ENCODE data around the gene MAGEA11.

Gene MAGEA11

DNA sequence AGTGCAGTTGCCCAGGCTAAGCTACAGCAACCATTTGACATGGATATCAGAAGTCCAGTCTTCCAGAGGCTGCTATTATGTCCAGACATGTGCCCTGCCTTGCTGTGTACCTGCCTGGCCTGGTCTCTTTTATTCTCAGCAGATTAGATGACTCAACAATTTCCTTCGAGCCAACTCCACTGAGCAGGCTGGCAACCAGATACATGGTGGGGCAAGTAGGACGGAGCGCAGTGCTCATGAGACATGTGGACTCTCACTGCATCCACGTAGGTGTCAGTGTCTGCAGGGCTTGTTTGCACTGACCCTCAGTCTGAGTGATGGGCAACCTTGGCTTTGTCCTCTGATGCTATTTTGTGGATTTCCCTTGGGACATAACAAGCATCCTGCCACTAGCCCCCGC lies 7.2 kb upstream of the MAGEA11 start:
- TF ChIP-seq, protein P1, sequence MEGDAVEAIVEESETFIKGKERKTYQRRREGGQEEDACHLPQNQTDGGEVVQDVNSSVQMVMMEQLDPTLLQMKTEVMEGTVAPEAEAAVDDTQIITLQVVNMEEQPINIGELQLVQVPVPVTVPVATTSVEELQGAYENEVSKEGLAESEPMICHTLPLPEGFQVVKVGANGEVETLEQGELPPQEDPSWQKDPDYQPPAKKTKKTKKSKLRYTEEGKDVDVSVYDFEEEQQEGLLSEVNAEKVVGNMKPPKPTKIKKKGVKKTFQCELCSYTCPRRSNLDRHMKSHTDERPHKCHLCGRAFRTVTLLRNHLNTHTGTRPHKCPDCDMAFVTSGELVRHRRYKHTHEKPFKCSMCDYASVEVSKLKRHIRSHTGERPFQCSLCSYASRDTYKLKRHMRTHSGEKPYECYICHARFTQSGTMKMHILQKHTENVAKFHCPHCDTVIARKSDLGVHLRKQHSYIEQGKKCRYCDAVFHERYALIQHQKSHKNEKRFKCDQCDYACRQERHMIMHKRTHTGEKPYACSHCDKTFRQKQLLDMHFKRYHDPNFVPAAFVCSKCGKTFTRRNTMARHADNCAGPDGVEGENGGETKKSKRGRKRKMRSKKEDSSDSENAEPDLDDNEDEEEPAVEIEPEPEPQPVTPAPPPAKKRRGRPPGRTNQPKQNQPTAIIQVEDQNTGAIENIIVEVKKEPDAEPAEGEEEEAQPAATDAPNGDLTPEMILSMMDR (IDR thresholded peaks at IDR 0.05; ENCODE audit: low read depth, low read length): no peak
- no peaks in the 10 kb centered on the region for H3K9me3 ChIP-seq (ENCODE audit: severe bottlenecking)

DNA sequence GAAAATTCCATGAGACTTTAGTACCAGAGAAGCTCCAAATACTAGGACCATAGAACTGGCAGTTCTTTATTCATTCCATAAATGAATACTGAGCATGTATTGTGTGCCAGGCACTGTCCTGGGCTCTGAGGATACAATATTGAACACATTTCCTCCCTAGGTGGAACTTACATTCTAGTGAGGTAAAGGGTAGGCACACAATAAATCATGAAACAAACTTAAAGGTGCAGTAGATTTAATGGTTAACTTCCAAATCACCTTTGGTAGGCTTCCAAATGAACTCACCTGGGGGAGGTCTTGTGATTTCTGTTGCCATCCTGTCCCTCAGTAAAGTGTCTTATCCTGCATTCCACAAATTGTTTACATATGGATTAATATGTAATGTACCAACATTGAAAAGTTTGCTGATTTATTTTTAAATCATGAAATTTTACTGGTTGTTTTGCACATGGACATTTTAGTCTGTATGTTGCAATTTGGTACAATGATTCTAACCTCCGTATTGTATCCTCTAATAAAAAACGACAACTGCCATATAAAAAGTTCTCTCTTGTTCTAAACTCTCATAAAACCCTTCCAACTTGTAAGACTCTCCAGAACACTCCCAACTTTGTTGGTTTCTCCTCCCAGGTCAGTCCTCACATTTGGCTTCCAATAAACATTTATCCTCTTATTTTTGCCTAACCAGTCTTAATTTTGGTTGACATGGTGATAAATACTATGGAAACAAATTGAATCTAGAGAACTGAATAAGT lies 4.5 kb upstream of the MAGEA11 start:
- Histone ChIP-seq H3K9me3 (ENCODE audit: severe bottlenecking) (no peaks in the 10 kb centered on the region), H3K27me3 (ENCODE audit: insufficient read depth, low read depth, severe bottlenecking) (peaks cover 27% of the 10 kb centered on the region), H3K36me3 (no peaks in the 10 kb centered on the region), H3K4me3 (ENCODE audit: low read depth, low read length) (no peak overlapping the region), H3K27ac (no peak overlapping the region)
- no peak for DNase-seq
- TF ChIP-seq, protein P1 (IDR thresholded peaks at IDR 0.05; ENCODE audit: low read depth, low read length): no peak

More for the DNA sequence above, 7.2 kb upstream of the MAGEA11 start:
- DNase-seq: no peak
- no peak overlapping the region for H3K27ac ChIP-seq
- no peak overlapping the region for H3K4me3 ChIP-seq (ENCODE audit: low read depth, low read length)
- peaks cover 15% of the 10 kb centered on the region for H3K27me3 ChIP-seq (ENCODE audit: insufficient read depth, low read depth, severe bottlenecking)
- no peaks in the 10 kb centered on the region for H3K36me3 ChIP-seq

DNA sequence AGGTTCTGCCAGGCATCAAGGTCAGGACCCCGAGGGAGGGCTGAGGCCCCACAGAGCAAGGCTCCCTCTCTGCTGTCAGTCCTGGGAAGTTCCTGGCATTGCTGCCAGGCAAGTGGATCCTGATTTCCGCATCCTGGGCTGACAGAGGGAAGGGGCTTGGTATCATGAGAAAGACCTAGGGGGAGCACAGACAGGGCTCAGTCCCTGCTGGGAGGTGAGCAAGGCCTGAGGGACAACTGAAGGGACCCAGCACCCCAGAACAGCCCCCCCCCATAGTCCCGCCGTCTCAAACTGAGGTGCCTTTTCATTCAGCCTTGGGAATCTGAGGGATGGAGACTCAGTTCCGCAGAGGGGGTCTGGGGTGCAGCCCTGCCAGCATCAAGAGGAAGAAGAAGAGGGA lies 971 bp downstream of the MAGEA11 start:
- Histone ChIP-seq H3K36me3 (no peaks in the 10 kb centered on the region), H3K9me3 (ENCODE audit: severe bottlenecking) (no peaks in the 10 kb centered on the region), H3K4me3 (ENCODE audit: low read depth, low read length) (no peak overlapping the region), H3K27me3 (ENCODE audit: insufficient read depth, low read depth, severe bottlenecking) (peaks cover 16% of the 10 kb centered on the region), H3K27ac (no peak overlapping the region)
- no peak for DNase-seq
- TF ChIP-seq, protein P1 (IDR thresholded peaks at IDR 0.05; ENCODE audit: low read depth, low read length): no peak

DNA sequence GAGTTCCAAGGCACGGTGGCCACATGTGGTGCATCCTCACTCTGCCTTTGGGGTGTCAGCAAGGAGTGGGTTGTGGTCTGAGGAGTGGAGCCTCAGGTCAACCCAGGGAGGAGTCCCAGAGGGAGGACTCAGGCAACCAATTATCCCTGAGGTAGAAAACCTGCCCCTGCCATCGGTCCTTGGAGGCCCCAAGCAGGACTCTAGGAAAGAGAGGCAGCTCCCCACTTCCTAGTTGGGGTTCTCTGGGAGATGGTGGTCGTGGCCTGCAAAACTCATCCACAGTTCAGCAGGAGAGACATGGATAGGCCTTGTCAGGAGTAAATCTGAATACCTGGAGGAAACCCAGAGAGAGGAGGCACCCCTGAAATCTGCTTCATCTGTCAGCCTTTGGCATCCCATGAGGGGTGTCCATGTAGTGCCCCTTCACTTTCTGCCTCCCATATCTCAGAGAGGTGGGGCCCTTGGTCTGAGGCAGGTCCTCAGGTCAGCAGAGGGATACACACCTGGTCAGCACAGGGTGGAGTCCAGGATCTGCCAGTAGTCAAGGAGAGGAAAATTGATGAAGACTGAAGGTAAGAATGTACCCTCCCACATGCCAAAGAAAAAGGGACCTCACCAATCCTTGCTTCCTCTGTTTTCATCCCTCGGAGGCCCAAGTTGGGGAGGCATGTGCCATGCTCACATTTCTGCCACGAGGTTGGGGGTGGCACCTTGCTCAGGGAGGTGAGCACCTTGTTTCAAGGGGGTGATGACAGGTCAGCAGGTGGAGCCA lies 1.6 kb downstream of the MAGEA11 start:
- Histone ChIP-seq H3K36me3 (no peaks in the 10 kb centered on the region), H3K27me3 (ENCODE audit: insufficient read depth, low read depth, severe bottlenecking) (peaks cover 12% of the 10 kb centered on the region), H3K27ac (no peak overlapping the region), H3K9me3 (ENCODE audit: severe bottlenecking) (no peaks in the 10 kb centered on the region), H3K4me3 (ENCODE audit: low read depth, low read length) (no peak overlapping the region)
- DNase-seq: no peak
- TF ChIP-seq, protein P1 (IDR thresholded peaks at IDR 0.05; ENCODE audit: low read depth, low read length): no peak

DNA sequence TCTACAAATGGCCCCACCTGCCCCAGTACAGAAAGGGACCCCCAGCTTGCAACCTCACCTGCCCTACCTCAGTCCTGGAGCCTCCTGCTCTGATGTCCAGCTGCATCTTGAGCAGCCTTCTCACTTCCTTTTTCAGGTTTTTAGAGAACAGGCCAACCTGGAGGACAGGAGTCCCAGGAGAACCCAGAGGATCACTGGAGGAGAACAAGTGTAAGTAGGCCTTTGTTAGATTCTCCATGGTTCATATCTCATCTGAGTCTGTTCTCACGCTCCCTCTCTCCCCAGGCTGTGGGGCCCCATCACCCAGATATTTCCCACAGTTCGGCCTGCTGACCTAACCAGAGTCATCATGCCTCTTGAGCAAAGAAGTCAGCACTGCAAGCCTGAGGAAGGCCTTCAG lies 3.6 kb downstream of the MAGEA11 start:
- TF ChIP-seq, protein P1 (IDR thresholded peaks at IDR 0.05; ENCODE audit: low read depth, low read length): no peak
- DNase-seq: no peak
- Histone ChIP-seq H3K4me3 (ENCODE audit: low read depth, low read length) (no peak overlapping the region), H3K36me3 (no peaks in the 10 kb centered on the region), H3K27ac (no peak overlapping the region), H3K9me3 (ENCODE audit: severe bottlenecking) (no peaks in the 10 kb centered on the region), H3K27me3 (ENCODE audit: insufficient read depth, low read depth, severe bottlenecking) (peaks cover 6% of the 10 kb centered on the region)

Measured in WERI-Rb-1 (cell line).